Activated naive CD4-positive, alpha-beta T cell treated with anti-CD3 and anti-CD28 coated beads, Interleukin-2, amount 50 U/mL, for 72 hours (primary cell): ENCODE results near the gene GRPEL1. TPM values are rescaled to one million over a fixed set of nuclear protein-coding genes. Genes with fewer than 3 reads are reported as not detected.

Experiments
- ATAC-seq, 2 donors: fragments of 150-1000 bp; cut with Tn5 transposase; 2 replicates each; pipeline ENCODE4 v1.10.0; 2021; ENCODE audit warnings: mild to moderate bottlenecking in 2 of 2, moderate library complexity in 2 of 2
- DNase-seq, 2 donors: peaks; one replicate each; pipeline ENCODE4 v3.0.0; 2021 to 2022; ENCODE audit warnings: low spot score in 2 of 2
- H3K27ac Mint-ChIP-seq, 2 donors: one replicate each; pipeline ENCODE4 v1.8.0; 2022; ENCODE audit warnings: mild to moderate bottlenecking in 2 of 2, mixed read lengths in 2 of 2
- H3K36me3 Mint-ChIP-seq, 2 donors: one replicate each; pipeline ENCODE4 v1.8.0; 2022; ENCODE audit warnings: mixed read lengths in 2 of 2
- H3K9me3 Mint-ChIP-seq, 2 donors: one replicate each; pipeline ENCODE4 v1.8.0; 2022; ENCODE audit warnings: mixed read lengths in 2 of 2
- total RNA-seq, 2 donors: library from RNA; stranded (reverse); gene quantifications; one replicate each; pipeline ENCODE4 v1.2.3, GENCODE V29; 2022

GRPEL1 gene
- total RNA-seq, 2 donors from 2014 or later: 60.7 to 81.9 TPM

- Mint-ChIP-seq H3K9me3 (no peaks in the 10 kb centered on the region), H3K27ac (no peak overlapping the region), H3K36me3 (no peaks in the 10 kb centered on the region)
- DNase-seq: no peak
- ATAC-seq: no peak
These were observed 6.6 kb upstream of the GRPEL1 start for GRCh38 chr4:7074426-7074825.

DNA sequence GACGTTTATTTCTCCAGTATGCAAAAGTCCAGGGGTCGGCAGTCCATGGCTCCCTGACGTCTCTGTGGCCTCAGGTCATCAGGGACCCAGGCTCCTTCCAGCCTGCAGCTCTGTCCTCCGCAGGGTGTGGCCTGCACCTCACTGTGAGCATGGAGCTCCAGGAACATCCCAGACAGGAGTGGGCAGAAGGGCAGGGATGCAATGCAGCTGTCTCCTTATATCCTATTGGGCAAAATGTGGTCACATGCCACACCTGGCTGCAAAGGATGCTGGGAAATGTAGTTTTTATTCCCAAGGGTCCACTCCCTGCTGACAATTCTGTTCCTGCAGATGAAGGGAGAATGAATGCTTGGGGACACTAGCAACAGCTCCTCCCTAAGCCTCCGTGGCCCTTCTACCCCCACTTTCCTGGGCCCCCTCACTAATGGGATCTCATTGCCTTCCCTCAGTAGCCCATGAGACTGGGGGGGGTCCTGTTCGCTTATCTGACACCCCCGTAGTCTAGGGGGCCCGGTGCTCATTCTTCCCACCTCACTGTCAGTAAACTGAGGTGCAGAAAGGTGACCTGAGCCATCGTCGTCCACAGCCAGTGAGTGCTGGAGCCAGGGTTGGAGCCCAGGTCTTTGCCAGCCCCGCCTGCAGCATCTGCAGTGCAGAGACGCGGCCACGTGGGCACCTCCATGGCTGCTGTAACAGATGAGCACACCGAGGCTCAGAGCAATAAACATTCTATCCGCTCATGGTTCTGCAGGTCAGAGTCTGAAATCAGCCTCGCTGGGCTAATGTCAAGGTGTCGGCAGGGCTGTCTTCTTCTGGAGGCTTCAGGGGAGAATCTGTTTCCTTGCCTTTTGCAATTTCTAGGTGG is 5.9 kb upstream of the GRPEL1 start:
- peak in 1 of 2 donors; percentile 39 for DNase-seq
- H3K27ac Mint-ChIP-seq: no peak overlapping the region
- no peaks in the 10 kb centered on the region for H3K36me3 Mint-ChIP-seq
- ATAC-seq: no peak
- H3K9me3 Mint-ChIP-seq: no peaks in the 10 kb centered on the region

DNA sequence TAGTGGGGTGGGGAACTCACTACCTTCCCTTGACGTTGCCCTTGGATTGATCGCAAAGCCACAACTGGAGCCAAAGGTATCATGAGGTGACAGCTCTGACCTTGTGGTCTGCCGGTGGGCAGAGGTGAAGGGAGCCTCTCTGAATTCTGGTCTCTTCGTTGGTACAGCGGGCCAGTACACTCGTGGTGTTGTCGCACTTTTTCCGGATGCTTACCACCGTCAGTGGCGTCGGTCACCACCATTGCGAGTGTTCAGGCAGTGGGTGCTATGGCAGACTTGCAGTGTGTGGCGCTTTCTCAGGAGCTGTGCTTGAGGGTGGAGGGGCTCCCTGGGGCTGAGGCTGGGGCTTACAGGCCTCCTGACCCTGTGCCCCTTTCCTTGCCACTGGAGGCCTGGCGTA is 5.2 kb upstream of the GRPEL1 start:
- ATAC-seq: no peak

GRCh38 chr4:7070729-7071511 is 3.1 kb upstream of the GRPEL1 start:
- ATAC-seq (peak; percentile 34 to 39), DNase-seq (peak; percentile 84 to 93)
- peaks cover 15 to 16% of the 10 kb centered on the region in 2 donors for H3K36me3 Mint-ChIP-seq
- H3K27ac Mint-ChIP-seq: peak overlapping the region in 1 of 2 donors; percentile 11
- no peaks in the 10 kb centered on the region for H3K9me3 Mint-ChIP-seq

More for the DNA sequence above, 5.2 kb upstream of the GRPEL1 start:
- H3K27ac Mint-ChIP-seq: no peak overlapping the region
- H3K36me3 Mint-ChIP-seq: peaks cover 0 to 5% of the 10 kb centered on the region in 2 donors
- no peak for DNase-seq
- H3K9me3 Mint-ChIP-seq: no peaks in the 10 kb centered on the region

DNA sequence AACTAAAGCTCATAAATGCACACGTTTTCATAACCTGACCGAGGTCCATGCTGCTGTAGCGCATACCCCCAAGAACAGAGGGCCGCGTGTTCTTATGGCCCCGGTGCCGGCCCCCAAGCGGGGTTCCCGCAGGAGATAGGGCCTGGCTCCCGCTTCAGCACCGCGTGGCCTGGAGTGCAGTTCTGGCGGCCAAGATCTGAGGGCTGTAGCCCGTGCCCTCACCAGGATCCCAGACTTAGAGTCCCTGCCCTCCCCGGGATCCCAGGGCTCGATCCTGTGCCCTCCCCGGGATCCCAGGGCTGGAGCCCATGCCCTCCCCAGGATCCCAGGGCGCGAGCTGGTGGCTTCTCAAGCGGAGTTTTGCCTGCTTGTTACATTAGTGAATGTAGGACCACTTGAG is 1.0 kb upstream of the GRPEL1 start:
- Mint-ChIP-seq H3K36me3 (peaks cover 21 to 30% of the 10 kb centered on the region in 2 donors), H3K27ac (peak overlapping the region; percentile 90 to 98), H3K9me3 (no peaks in the 10 kb centered on the region)
- DNase-seq: no peak
- ATAC-seq: no peak

DNA sequence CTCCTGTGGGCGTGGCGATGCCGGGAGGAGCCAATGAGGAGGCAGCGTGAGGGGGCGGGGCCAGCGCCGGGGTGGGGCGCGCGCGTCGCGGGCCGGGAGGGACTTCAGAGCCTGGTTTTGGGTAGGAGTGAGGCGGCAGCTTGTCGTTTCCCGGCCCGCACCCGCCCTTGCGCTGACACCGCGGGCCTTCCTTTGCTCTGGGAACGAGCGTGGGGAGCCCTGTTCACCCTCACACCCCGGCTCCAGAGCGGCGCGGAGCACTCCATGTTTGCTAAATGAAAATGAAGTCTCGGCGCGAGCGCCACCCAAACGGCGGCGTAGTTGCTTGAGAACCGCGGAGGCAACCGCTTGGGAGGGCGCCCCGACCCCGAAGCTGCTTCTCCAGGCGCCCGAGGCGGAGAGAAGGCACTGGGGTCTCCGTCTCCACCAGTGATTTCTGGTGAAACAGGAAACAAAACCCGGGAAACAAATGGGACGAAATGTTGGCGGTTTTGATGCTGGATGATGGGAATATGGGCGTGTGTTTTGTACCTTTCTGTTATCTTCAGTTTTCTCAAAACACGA is 497 bp upstream of the GRPEL1 start:
- no peak for ATAC-seq
- peak overlapping the region; percentile 90 to 98 for H3K27ac Mint-ChIP-seq
- no peak for DNase-seq
- H3K36me3 Mint-ChIP-seq: peaks cover 21 to 35% of the 10 kb centered on the region in 2 donors
- H3K9me3 Mint-ChIP-seq: no peaks in the 10 kb centered on the region

DNA sequence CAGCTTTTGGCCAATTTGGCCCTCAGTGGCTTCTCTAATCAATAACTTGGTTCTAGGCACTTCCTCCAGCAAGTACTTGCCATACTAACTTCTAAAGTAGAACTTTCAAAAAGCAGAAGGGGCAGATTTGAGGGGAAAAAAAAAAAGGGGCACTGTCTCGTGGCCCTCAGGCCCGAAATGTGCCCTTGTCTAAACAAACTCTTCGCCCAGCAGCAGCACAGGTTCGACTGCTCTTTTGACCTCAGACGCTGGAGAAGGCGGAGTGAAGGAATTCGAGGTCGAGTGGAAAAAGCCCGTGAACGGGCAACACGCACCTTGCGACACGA is 775 bp downstream of the GRPEL1 start:
- Mint-ChIP-seq H3K9me3 (no peaks in the 10 kb centered on the region), H3K36me3 (peaks cover 21 to 41% of the 10 kb centered on the region in 2 donors), H3K27ac (peak overlapping the region; percentile 90 to 95)
- DNase-seq (no peak), ATAC-seq (no peak)

GRCh38 chr4:7066493-7066892 is 1.4 kb downstream of the GRPEL1 start:
- Mint-ChIP-seq H3K9me3 (no peaks in the 10 kb centered on the region), H3K27ac (peak overlapping the region; percentile 90 to 95), H3K36me3 (peaks cover 21 to 41% of the 10 kb centered on the region in 2 donors)
- DNase-seq: peak in 1 of 2 donors; percentile 16
- ATAC-seq: no peak

DNA sequence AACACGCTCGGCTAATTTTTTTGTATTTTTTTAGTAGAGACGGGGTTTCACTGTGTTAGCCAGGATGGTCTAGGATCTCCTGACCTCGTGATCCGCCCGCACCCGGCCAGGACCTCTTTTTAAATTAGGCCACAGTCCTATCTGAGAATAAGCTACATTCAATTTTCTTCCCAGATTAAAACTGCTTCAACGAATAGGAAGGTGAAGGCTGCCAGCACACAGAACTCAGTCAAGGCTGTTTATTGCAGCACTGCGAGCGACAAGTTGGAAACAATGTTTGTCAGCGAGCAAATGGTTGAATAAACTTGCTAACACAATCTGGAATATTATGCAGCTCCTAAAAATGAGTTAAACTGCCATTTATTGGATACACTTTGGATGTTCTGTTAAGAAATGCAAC is 1.9 kb downstream of the GRPEL1 start:
- DNase-seq (peak in 1 of 2 donors; percentile 31), ATAC-seq (no peak)
- H3K9me3 Mint-ChIP-seq: no peaks in the 10 kb centered on the region
- H3K27ac Mint-ChIP-seq: peak overlapping the region; percentile 90 to 95
- peaks cover 25 to 41% of the 10 kb centered on the region in 2 donors for H3K36me3 Mint-ChIP-seq

DNA sequence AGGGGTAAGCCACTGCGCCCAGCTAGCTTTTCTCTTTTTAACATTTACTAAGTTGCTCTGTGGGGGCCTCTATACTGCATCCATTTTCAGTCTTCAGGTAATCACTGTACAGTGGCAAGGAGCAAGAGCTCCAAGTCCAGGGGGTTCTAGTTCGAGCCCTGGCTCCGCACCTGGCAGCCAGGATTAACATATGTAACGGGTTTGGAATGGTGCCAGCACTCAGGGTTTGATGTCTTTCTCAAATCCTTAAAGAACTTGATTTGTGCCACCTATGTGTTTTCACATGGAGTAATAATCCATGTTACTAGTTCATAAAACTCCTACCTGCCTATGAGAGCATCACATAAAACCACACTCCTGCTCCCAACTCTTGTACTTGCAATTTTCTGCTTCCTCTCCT is 4.5 kb downstream of the GRPEL1 start:
- H3K9me3 Mint-ChIP-seq: no peaks in the 10 kb centered on the region
- H3K27ac Mint-ChIP-seq: peak overlapping the region; percentile 22 to 57
- H3K36me3 Mint-ChIP-seq: peaks cover 22 to 41% of the 10 kb centered on the region in 2 donors
- DNase-seq: no peak
- ATAC-seq: no peak

DNA sequence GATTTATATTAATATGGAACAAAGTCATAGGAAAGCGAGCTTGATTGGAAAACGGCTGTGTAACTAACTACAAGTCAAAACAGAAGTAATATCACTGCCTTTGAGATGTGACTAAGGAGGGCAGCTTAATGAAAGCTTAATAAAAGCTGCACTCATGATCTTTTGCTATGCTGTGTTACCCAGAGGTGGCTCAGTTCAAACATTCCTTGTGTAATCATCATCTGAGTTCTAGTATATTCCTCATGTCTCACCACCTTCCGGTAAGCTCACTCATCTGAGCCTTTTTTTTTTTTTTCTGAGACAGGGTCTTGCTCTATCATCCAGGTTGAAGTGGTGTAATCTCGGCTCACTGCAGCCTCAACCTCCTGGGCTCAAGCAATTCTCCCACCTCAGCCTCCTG is 5.0 kb downstream of the GRPEL1 start:
- H3K36me3 Mint-ChIP-seq: peaks cover 21 to 41% of the 10 kb centered on the region in 2 donors
- ATAC-seq: no peak
- H3K27ac Mint-ChIP-seq: peak overlapping the region; percentile 22 to 53
- no peak for DNase-seq
- no peaks in the 10 kb centered on the region for H3K9me3 Mint-ChIP-seq

DNA sequence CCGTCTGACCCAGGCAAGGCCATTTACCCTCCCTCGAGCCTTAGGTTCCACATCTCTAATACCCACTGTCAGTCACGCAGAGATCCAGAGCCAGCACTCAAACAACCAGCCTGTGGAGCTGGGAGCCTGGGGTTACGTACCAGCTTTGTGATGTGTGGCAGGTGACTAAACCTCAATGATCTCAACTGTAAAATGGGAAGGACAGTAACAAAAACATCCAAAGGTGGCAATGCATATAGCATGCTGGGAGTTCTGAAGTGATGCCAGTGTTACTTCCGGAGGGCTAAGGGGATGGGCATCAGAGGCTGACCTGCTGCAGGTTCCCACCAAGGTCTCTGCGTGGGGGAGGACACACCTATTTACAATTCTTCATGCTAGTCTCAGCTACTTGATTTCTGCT is 6.0 kb downstream of the GRPEL1 start:
- DNase-seq: no peak
- H3K9me3 Mint-ChIP-seq: no peaks in the 10 kb centered on the region

DNA sequence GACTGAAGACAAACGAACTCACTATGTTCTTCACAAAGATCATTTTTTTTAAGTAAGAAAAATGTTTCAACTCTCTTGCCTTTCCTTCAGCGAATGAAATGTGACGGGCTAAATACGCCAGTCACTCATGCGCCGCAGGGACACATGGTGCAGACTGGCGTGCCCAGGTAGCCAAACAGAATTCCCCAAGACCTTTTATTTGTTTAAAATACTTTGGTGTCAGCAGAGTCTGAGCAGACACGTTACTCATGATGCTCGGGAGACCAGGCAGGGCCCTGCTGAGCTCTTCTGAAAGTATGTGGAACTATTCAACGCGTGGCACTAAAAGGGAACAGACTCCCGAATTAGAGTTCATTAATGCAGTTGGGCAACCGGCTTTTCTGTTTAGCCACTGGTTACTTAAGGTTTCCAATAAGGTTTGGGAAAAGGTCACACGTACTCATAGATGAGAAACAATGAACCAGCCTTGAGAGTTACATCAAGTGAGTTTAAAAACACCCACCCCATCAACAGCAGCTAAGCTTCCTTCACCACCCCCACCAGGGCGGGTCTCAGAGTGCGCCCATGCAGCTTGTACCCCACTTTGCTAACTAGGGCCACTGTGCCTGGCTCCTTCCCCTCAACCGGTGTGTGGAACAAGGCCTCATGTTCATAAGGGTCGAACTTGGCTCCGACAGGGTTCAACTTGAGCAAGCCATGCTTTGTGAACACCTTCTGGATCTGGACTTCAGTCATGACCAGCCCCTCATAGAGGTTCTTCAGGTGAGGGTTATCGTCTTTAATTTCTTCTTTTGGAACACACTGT is 7.3 kb downstream of the GRPEL1 start:
- no peak for DNase-seq
- H3K27ac Mint-ChIP-seq: no peak overlapping the region
- peaks cover 10 to 23% of the 10 kb centered on the region in 2 donors for H3K36me3 Mint-ChIP-seq
- no peak for ATAC-seq
- H3K9me3 Mint-ChIP-seq: no peaks in the 10 kb centered on the region

More for the DNA sequence above, 6.0 kb downstream of the GRPEL1 start:
- Mint-ChIP-seq H3K27ac (peak overlapping the region in 1 of 2 donors; percentile 48), H3K36me3 (peaks cover 14 to 34% of the 10 kb centered on the region in 2 donors)
- no peak for ATAC-seq

DNA sequence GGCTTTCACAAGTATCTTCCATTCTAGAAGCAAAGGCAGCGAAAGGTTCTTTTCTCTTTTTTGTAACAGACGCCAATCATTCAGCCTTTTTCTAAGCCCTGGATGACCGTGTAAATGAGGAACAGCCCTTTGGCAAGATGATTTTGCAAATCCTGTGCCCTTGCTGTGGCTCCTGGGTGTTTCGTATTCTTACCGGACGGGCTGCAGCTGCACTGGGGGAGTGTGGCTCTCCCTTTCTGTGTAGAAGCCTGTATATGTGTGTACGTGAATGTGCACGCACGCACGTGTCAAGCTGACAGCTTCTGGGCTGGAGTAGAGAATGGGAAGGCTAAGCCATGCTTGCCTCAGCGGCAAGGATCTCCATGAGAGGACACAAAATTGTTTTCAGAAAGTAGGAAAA is 8.2 kb downstream of the GRPEL1 start:
- no peak for ATAC-seq
- no peak for DNase-seq
- Mint-ChIP-seq H3K36me3 (peaks cover 7 to 14% of the 10 kb centered on the region in 2 donors), H3K27ac (no peak overlapping the region), H3K9me3 (no peaks in the 10 kb centered on the region)

- H3K9me3 Mint-ChIP-seq: no peaks in the 10 kb centered on the region
- DNase-seq: no peak
- peak overlapping the region in 1 of 2 donors; percentile 67 for H3K27ac Mint-ChIP-seq
- peaks cover 12 to 17% of the 10 kb centered on the region in 2 donors for H3K36me3 Mint-ChIP-seq
- ATAC-seq: peak in 1 of 2 donors; percentile 14
These were observed 9.1 kb downstream of the GRPEL1 start for GRCh38 chr4:7058792-7059191.

DNA sequence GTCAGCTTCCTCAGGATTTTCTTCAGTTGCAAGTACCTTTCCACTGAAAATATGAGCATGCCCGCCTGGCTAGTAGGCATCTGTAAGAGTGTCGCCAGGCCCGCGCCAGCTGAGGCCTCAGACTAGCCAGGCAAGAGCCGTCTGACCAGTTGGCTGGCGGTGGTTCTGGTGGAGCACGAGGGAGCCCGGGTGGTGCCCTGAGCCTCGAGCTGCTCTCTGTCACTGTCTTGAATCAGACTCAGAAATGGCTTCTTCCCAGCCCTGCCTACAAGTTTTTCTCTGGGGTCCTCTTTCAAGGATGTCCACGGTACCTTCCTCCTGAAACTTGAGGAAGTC is 11.9 kb downstream of the GRPEL1 start:
- peak overlapping the region; percentile 31 to 68 for H3K27ac Mint-ChIP-seq
- ATAC-seq (no peak), DNase-seq (no peak)
- peaks cover 7% of the 10 kb centered on the region in 2 donors for H3K36me3 Mint-ChIP-seq
- H3K9me3 Mint-ChIP-seq: no peaks in the 10 kb centered on the region
